Calu3 (cell line): ENCODE results near the gene MAML3. TPM values are rescaled to one million over a fixed set of nuclear protein-coding genes. Genes with fewer than 3 reads are reported as not detected.

Experiments used
- BruUV-seq: library from RNA; stranded (reverse); fragments of 400-500 nt; replicated peaks from 2 replicates; lab custom pipeline; 2021; lab: Mats Ljungman, UMichigan
- CTCF ChIA-PET: fragments of 300-600 bp; sonication (Branson Sonifier 250); formaldehyde crosslinking; loops from one replicate; lab custom pipeline; 2022; ENCODE audit warnings: antibody characterized with exemption; lab: Charles Lee
- DNase-seq: peaks from one replicate; pipeline ENCODE4 v3.0.0; 2022
- H3K27ac Mint-ChIP-seq: one replicate; pipeline ENCODE4 v1.8.0; 2022; ENCODE audit warnings: mixed read lengths; ENCODE audit not compliant: unreplicated experiment
- H3K27me3 Mint-ChIP-seq: one replicate; pipeline ENCODE4 v1.8.0; 2022; ENCODE audit warnings: mixed read lengths; ENCODE audit not compliant: unreplicated experiment
- H3K36me3 Mint-ChIP-seq: one replicate; pipeline ENCODE4 v1.8.0; 2022; ENCODE audit warnings: mild to moderate bottlenecking, moderate library complexity, mixed read lengths; ENCODE audit not compliant: insufficient read depth, unreplicated experiment
- H3K4me1 Mint-ChIP-seq: one replicate; pipeline ENCODE4 v1.8.0; 2022; ENCODE audit warnings: mild to moderate bottlenecking, low read depth, mixed read lengths; ENCODE audit not compliant: unreplicated experiment
- H3K4me3 Mint-ChIP-seq: one replicate; pipeline ENCODE4 v1.8.0; 2022; ENCODE audit warnings: mild to moderate bottlenecking, low read depth, moderate library complexity, mixed read lengths; ENCODE audit not compliant: unreplicated experiment
- H3K9me3 Mint-ChIP-seq: one replicate; pipeline ENCODE4 v1.8.0; 2022; ENCODE audit warnings: low read depth, mixed read lengths; ENCODE audit not compliant: unreplicated experiment
- intact Hi-C: fragments of 100-400 bp; cut with micrococcal nuclease; formaldehyde crosslinking; loops from one replicate; pipeline ENCODE4 v1.10.0; 2022; ENCODE audit not compliant: unreplicated experiment
- total RNA-seq: library from RNA; stranded (reverse); gene quantifications from 2 replicates; pipeline ENCODE4 v1.2.3, GENCODE V29; 2022
- TF ChIP-seq, protein P1 (sequence below): fragments of 200-600 bp; IDR thresholded peaks from one replicate; pipeline ENCODE4 v1.8.0; 2022; ENCODE audit warnings: antibody characterized with exemption; ENCODE audit not compliant: unreplicated experiment

MAML3 gene
- total RNA-seq, 1 experiment from 2014 or later: 4.0 TPM

DNA sequence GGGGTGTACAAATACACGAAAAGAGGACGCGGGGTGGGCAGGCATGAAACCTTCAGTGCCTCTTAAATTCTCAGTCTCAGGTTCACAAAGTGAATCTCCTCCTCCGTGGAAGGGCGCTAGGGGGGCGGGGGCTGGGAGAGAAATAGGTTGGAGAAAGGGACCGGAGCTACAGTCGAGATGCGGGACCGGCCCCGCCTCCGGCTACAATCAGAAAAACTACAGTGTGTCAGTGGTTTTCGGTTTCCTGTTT lies 3.4 kb downstream of the MAML3 start:
- TF ChIP-seq, protein P1, sequence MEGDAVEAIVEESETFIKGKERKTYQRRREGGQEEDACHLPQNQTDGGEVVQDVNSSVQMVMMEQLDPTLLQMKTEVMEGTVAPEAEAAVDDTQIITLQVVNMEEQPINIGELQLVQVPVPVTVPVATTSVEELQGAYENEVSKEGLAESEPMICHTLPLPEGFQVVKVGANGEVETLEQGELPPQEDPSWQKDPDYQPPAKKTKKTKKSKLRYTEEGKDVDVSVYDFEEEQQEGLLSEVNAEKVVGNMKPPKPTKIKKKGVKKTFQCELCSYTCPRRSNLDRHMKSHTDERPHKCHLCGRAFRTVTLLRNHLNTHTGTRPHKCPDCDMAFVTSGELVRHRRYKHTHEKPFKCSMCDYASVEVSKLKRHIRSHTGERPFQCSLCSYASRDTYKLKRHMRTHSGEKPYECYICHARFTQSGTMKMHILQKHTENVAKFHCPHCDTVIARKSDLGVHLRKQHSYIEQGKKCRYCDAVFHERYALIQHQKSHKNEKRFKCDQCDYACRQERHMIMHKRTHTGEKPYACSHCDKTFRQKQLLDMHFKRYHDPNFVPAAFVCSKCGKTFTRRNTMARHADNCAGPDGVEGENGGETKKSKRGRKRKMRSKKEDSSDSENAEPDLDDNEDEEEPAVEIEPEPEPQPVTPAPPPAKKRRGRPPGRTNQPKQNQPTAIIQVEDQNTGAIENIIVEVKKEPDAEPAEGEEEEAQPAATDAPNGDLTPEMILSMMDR: no peak
- Mint-ChIP-seq H3K27me3 (no peaks in the 10 kb centered on the region), H3K36me3 (peaks cover 47% of the 10 kb centered on the region), H3K4me1 (peaks cover 8% of the 10 kb centered on the region), H3K27ac (peak overlapping the region; percentile 67), H3K4me3 (peak overlapping the region; percentile 90), H3K9me3 (no peaks in the 10 kb centered on the region)
- peak; percentile 73 for DNase-seq
- BruUV-seq: no TSS peak
- intact Hi-C loops: loop anchor here (2.0 to 10.0 kb wide), 3 partner anchors 53 to 174 kb away; no protein-coding TSS in a partner anchor
- CTCF ChIA-PET: interaction anchor here (0.6 to 2.0 kb wide), 10 partner anchors 9 to 1952 kb away, joined by 3 to 10 read pairs (median 5); no protein-coding TSS in a partner anchor

DNA sequence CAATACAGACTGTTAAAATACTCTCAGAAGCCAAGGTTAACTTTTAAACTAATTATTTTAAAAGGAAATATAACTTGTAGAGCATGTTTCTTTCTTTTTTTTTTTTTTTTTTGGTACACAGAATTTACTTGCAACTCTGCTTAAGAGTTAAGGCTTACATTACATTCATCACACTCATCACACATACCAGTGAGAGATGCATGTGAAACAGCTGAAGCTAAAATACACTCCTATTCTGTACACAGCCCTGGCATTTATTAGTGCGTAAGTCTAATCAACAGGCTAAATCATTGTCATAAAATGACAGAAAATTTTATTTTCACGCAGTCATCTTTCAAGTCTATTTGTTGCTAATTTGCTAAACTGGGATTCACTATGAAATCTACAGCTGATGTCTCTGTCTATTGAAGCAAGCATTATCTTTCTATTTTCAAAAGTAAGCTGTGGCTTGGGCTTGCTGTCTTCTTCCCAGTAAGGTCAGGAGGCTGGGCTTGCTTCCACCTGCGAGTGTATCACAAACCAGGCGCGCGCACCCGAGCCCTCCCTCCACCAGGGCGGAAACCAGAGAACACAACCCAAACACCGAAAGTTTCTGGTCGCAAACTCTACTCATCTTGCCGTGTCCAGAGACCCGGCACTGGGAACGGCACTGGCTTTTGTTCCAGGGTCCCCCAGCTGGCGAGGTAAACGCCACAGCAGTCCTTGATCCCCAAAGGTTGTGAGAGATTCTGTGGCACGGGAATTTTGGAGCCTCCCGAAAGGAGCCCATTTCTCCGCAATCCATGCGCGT lies 3.9 kb downstream of the MAML3 start:
- BruUV-seq: TSS peak; percentile 38
- DNase-seq: peak; percentile 69
- intact Hi-C loops: loop anchor here (2.0 to 10.0 kb wide), 3 partner anchors 53 to 175 kb away; no protein-coding TSS in a partner anchor
- Mint-ChIP-seq H3K36me3 (peaks cover 47% of the 10 kb centered on the region), H3K9me3 (no peaks in the 10 kb centered on the region), H3K4me1 (peaks cover 9% of the 10 kb centered on the region), H3K4me3 (peak overlapping the region; percentile 90), H3K27ac (peak overlapping the region; percentile 67), H3K27me3 (no peaks in the 10 kb centered on the region)
- TF ChIP-seq, protein P1: no peak
- CTCF ChIA-PET: interaction anchor here (0.7 to 2.0 kb wide), 8 partner anchors 9 to 155 kb away, joined by 3 to 10 read pairs (median 5); no protein-coding TSS in a partner anchor

DNA sequence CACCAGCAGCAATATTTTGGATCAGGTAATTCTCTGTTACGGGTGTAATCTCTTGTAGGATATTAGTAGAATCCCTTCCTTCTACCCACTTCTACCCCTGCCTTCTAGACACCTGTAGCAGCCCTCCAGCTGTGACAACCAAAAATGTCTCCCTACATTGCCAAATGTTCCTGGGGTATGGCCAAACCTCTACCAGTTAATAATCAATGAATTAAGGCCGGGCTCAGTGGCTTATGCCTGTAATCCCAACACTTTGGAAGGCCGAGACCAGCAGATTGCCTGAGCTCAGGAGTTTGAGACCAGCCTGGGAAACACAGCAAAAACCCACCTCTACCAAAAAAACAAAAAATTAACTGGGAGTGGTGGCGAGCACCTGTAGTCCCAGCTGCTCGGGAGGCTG lies 9.9 kb downstream of the MAML3 start:
- no peak overlapping the region for H3K27ac Mint-ChIP-seq
- CTCF ChIA-PET: no interaction called here
- no TSS peak for BruUV-seq
- H3K4me3 Mint-ChIP-seq: no peak overlapping the region
- no peak for DNase-seq
- H3K9me3 Mint-ChIP-seq: no peaks in the 10 kb centered on the region
- H3K4me1 Mint-ChIP-seq: peaks cover 27% of the 10 kb centered on the region
- TF ChIP-seq, protein P1: no peak
- intact Hi-C loops: no loop called here
- H3K27me3 Mint-ChIP-seq: no peaks in the 10 kb centered on the region
- no peaks in the 10 kb centered on the region for H3K36me3 Mint-ChIP-seq

DNA sequence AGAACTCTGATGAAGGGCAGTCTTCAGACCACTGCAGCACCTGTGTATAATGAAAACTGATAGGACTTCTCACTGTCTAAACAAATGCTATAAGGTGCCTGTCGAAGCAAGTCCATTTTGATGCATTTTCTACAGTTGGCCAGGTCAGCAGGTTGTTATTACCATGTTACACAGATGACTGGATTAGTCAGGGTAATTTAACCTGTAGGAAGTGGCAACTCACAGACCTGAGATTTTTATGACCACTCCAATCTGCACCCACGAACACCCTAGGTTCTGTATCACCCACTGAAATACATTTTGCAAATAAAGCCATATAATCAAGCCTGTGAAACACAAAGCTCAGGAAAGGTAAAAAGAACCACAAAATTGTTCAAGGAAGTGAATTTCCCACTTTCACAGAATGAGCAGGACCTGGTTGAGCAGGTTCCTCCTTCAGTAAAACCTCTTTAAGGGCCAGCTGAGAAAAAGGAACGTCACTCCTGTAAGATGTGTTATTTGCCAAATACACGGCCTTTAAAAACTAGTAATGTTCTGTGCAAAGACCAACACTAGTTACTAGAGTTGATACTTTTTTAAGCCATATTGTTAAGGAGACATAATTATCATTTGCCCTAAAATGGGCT lies 12.7 kb downstream of the MAML3 start:
- no TSS peak for BruUV-seq
- TF ChIP-seq, protein P1: no peak
- Mint-ChIP-seq H3K9me3 (no peaks in the 10 kb centered on the region), H3K4me1 (peaks cover 38% of the 10 kb centered on the region), H3K4me3 (no peak overlapping the region), H3K36me3 (peaks cover 9% of the 10 kb centered on the region), H3K27me3 (no peaks in the 10 kb centered on the region), H3K27ac (peak overlapping the region; percentile 50)
- no peak for DNase-seq
- CTCF ChIA-PET: interaction anchor here (1.5 kb wide), 1 partner anchor 9 kb away, joined by 10 read pairs; no protein-coding TSS in a partner anchor
- intact Hi-C loops: no loop called here
